Measurements from ENCODE around the gene AGTR1. TPM values are rescaled to one million over a fixed set of nuclear protein-coding genes. Genes with fewer than 3 reads are reported as not detected.

The AGTR1 gene
- polyA plus RNA-seq, 1 donor (not counting 4 experiments of a cell fraction or from before 2014, with no cell fraction given): not detected

- Histone ChIP-seq H4K20me1 (ENCODE audit: control insufficient read depth, extremely low read depth, insufficient read depth, low read length) (no peaks in the 10 kb centered on the region), H3K36me3 (ENCODE audit: control insufficient read depth in 2 of 2, extremely low read depth in 1 of 2, insufficient read depth in 2 of 2, low read length in 2 of 2) (no peaks in the 10 kb centered on the region), H3K4me1 (ENCODE audit: control insufficient read depth, extremely low read depth, insufficient read depth, low read length) (no peaks in the 10 kb centered on the region), H2AFZ (ENCODE audit: control insufficient read depth, low read length) (no peak overlapping the region), H3K9me3 (ENCODE audit: control insufficient read depth, low read depth, low read length) (no peaks in the 10 kb centered on the region), H3K27me3 (ENCODE audit: control insufficient read depth, extremely low read depth, insufficient read depth, low read length) (no peaks in the 10 kb centered on the region), H3K4me2 (ENCODE audit: control insufficient read depth, extremely low read depth, insufficient read depth, low read depth, low read length) (no peak overlapping the region), H3K9ac (ENCODE audit: control insufficient read depth, extremely low read depth, insufficient read depth, low read length) (no peak overlapping the region), H3K9me1 (ENCODE audit: control insufficient read depth, extremely low read depth, insufficient read depth, low read length) (no peaks in the 10 kb centered on the region), H3K4me3 (ENCODE audit: control insufficient read depth in 2 of 3, extremely low read depth in 1 of 3, insufficient read depth in 2 of 3, low read depth in 1 of 3, low read length in 3 of 3) (no peak overlapping the region), H3K79me2 (ENCODE audit: control insufficient read depth, insufficient read depth, low read length) (no peaks in the 10 kb centered on the region), H3K27ac (ENCODE audit: control insufficient read depth, insufficient read depth, low read length) (no peak overlapping the region)
- no peak for TF ChIP-seq EZH2 (IDR thresholded peaks at IDR 0.05; ENCODE audit: low read length)
- TF ChIP-seq, protein P1, sequence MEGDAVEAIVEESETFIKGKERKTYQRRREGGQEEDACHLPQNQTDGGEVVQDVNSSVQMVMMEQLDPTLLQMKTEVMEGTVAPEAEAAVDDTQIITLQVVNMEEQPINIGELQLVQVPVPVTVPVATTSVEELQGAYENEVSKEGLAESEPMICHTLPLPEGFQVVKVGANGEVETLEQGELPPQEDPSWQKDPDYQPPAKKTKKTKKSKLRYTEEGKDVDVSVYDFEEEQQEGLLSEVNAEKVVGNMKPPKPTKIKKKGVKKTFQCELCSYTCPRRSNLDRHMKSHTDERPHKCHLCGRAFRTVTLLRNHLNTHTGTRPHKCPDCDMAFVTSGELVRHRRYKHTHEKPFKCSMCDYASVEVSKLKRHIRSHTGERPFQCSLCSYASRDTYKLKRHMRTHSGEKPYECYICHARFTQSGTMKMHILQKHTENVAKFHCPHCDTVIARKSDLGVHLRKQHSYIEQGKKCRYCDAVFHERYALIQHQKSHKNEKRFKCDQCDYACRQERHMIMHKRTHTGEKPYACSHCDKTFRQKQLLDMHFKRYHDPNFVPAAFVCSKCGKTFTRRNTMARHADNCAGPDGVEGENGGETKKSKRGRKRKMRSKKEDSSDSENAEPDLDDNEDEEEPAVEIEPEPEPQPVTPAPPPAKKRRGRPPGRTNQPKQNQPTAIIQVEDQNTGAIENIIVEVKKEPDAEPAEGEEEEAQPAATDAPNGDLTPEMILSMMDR (optimal IDR thresholded peaks at IDR 0.05 in 1 of 3, IDR thresholded peaks at IDR 0.05 in 1 of 3, conservative IDR thresholded peaks at IDR 0.05 in 1 of 3; ENCODE audit: extremely low read depth in 1 of 3, insufficient read depth in 2 of 3, low read length in 3 of 3): no peak
- FAIRE-seq (no peak), DNase-seq (ENCODE audit: low read depth, low spot score) (no peak)
- dilution Hi-C loops (cut with MboI; ENCODE audit: extremely low pct_ligation_motif_present, low sequenced_read_pairs): no loop called here
These were observed 31.1 kb downstream of the AGTR1 start for GRCh38 chr3:148728753-148729152.

DNA sequence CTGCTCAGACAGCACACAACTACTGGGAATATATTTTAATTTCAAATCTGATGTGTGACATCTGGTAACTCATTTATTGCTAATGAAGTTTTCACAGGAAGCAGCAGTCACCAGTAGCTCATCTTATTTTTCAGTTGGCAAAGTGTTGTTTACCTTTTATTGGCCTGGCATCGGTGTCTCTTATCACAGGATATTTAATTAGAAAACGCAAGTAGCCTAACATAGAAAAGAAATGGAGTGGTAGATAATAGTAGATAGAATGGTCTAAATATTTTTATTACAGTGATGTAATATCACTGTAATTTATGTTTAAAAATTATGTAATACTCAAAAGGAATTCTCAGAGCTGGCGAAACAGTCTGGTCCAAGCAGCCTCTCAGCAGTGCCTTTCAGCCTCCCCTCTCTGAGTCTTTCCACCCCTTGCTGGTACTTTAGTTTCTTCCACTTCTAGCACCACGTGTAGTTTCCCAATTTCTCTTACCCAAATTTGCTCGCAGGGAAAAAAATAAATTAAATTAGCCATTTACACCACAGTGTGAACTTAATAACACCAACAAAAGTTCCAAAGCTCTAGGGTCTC lies 31.9 kb downstream of the AGTR1 start:
- no peaks in the 10 kb centered on the region for H3K9me3 ChIP-seq (ENCODE audit: control insufficient read depth, low read depth, low read length)

More for the DNA sequence above, 31.9 kb downstream of the AGTR1 start:
- no peak overlapping the region for H2AFZ ChIP-seq (ENCODE audit: control insufficient read depth, low read length)
- no peak overlapping the region for H3K4me2 ChIP-seq (ENCODE audit: control insufficient read depth, extremely low read depth, insufficient read depth, low read depth, low read length)
- H3K9me1 ChIP-seq (ENCODE audit: control insufficient read depth, extremely low read depth, insufficient read depth, low read length): no peaks in the 10 kb centered on the region
- FAIRE-seq (no peak), DNase-seq (ENCODE audit: low read depth, low spot score) (no peak)
- TF ChIP-seq, protein P1 (optimal IDR thresholded peaks at IDR 0.05 in 1 of 3, IDR thresholded peaks at IDR 0.05 in 1 of 3, conservative IDR thresholded peaks at IDR 0.05 in 1 of 3; ENCODE audit: extremely low read depth in 1 of 3, insufficient read depth in 2 of 3, low read length in 3 of 3): no peak
- no peak for TF ChIP-seq EZH2 (IDR thresholded peaks at IDR 0.05; ENCODE audit: low read length)
- no peaks in the 10 kb centered on the region for H3K36me3 ChIP-seq (ENCODE audit: control insufficient read depth in 2 of 2, extremely low read depth in 1 of 2, insufficient read depth in 2 of 2, low read length in 2 of 2)
- dilution Hi-C loops (cut with MboI; ENCODE audit: extremely low pct_ligation_motif_present, low sequenced_read_pairs): no loop called here
- no peak overlapping the region for H3K27ac ChIP-seq (ENCODE audit: control insufficient read depth, insufficient read depth, low read length)
- H3K9ac ChIP-seq (ENCODE audit: control insufficient read depth, extremely low read depth, insufficient read depth, low read length): no peak overlapping the region
- no peak overlapping the region for H3K4me3 ChIP-seq (ENCODE audit: control insufficient read depth in 2 of 3, extremely low read depth in 1 of 3, insufficient read depth in 2 of 3, low read depth in 1 of 3, low read length in 3 of 3)
- H3K79me2 ChIP-seq (ENCODE audit: control insufficient read depth, insufficient read depth, low read length): no peaks in the 10 kb centered on the region
- no peaks in the 10 kb centered on the region for H3K4me1 ChIP-seq (ENCODE audit: control insufficient read depth, extremely low read depth, insufficient read depth, low read length)
- no peaks in the 10 kb centered on the region for H4K20me1 ChIP-seq (ENCODE audit: control insufficient read depth, extremely low read depth, insufficient read depth, low read length)
- no peaks in the 10 kb centered on the region for H3K27me3 ChIP-seq (ENCODE audit: control insufficient read depth, extremely low read depth, insufficient read depth, low read length)
